DND-41 (cell line): ENCODE results near the gene IFT25.
A peak's percentile ranks its signal among the peaks of the same experiment; 100 is the strongest.

ENCODE experiments used
- ATAC-seq: fragments of 200-7000 bp; cut with Tn5 transposase; 3 replicates; pipeline ENCODE4 v1.9.1; 2021; ENCODE audit warnings: low read depth; ENCODE audit not compliant: insufficient read depth
- DNase-seq: peaks from one replicate; pipeline ENCODE4 v3.0.0-alpha.2; 2020
- H2AFZ ChIP-seq: 2 replicates; pipeline ENCODE4 v1.6.0; 2012; ENCODE audit warnings: low read depth, low read length
- H3K27ac ChIP-seq: 2 replicates; pipeline ENCODE4 v1.5.1; 2012; ENCODE audit warnings: low read length, inconsistent platforms
- H3K27me3 ChIP-seq: fragments of 200-600 bp; sonication (generic); 2 replicates; pipeline ENCODE4 v1.6.0; 2012; ENCODE audit warnings: low read length, mild to moderate bottlenecking, inconsistent platforms; ENCODE audit not compliant: insufficient read depth, poor library complexity
- H3K36me3 ChIP-seq: 2 replicates; pipeline ENCODE4 v1.5.1; 2012; ENCODE audit warnings: low read length, inconsistent platforms; ENCODE audit not compliant: insufficient read depth
- H3K4me1 ChIP-seq: 2 replicates; pipeline ENCODE4 v1.5.1; 2012; ENCODE audit warnings: mild to moderate bottlenecking, low read length; ENCODE audit not compliant: insufficient read depth
- H3K4me2 ChIP-seq: 2 replicates; pipeline ENCODE4 v1.6.0; 2012; ENCODE audit warnings: mild to moderate bottlenecking, moderate library complexity, low read length, inconsistent platforms; ENCODE audit not compliant: insufficient read depth
- H3K4me3 ChIP-seq, 2 experiments: fragments of 200-600 bp in 1 of 2; shearing (Covaris generic) in 1 of 2; 2 replicates each; pipeline ENCODE4 v1.5.1; 2012 to 2016; ENCODE audit warnings: inconsistent platforms in 2 of 2, low read length in 2 of 2, mild to moderate bottlenecking in 2 of 2, low read depth in 1 of 2, moderate library complexity in 1 of 2
- H3K79me2 ChIP-seq: 2 replicates; pipeline ENCODE4 v1.6.0; 2012; ENCODE audit warnings: low read length, inconsistent platforms; ENCODE audit not compliant: insufficient read depth
- H3K9ac ChIP-seq: 2 replicates; pipeline ENCODE4 v1.6.0; 2012; ENCODE audit warnings: low read depth, mild to moderate bottlenecking, inconsistent platforms, low read length, moderate library complexity
- H3K9me3 ChIP-seq: 2 replicates; pipeline ENCODE4 v1.5.1; 2012; ENCODE audit warnings: low read length, moderate library complexity, mild to moderate bottlenecking, inconsistent platforms; ENCODE audit not compliant: insufficient read depth, severe bottlenecking
- H4K20me1 ChIP-seq: 2 replicates; pipeline ENCODE4 v1.6.0; 2012; ENCODE audit warnings: low read length; ENCODE audit not compliant: insufficient read depth
- CTCF ChIP-seq: IDR thresholded peaks from 2 replicates; pipeline ENCODE4 v1.5.1; 2012; ENCODE audit warnings: borderline replicate concordance, low read length, moderate library complexity, mild to moderate bottlenecking; ENCODE audit not compliant: poor library complexity, severe bottlenecking; ENCODE audit errors: extremely low read depth
- EZH2 ChIP-seq: IDR thresholded peaks from 3 replicates; pipeline ENCODE4 v1.6.1; 2012; ENCODE audit warnings: borderline replicate concordance, low read depth, mild to moderate bottlenecking, moderate library complexity, low read length, inconsistent platforms; ENCODE audit not compliant: severe bottlenecking

Gene IFT25

GRCh38 chr1:53946252-53947171 is 1.0 kb upstream of the IFT25 start, which contains the start of gene LRRC42:
TSS of gene LRRC42 (plus strand) at chr1:53946350. CDS start at chr1:53952000, 5,650 bp downstream.
- Histone ChIP-seq H4K20me1 (peaks cover 18% of the 10 kb centered on the region), H2AFZ (peak within 1 kb of the TSS; percentile 75), H3K9ac (peak within 1 kb of the TSS; percentile 77), H3K27me3 (no peaks in the 10 kb centered on the region), H3K27ac (peak within 1 kb of the TSS; percentile 77), H3K4me2 (peak within 1 kb of the TSS; percentile 98), H3K4me3 (peak within 1 kb of the TSS; percentile 60 to 73), H3K9me3 (no peaks in the 10 kb centered on the region), H3K4me1 (peaks cover 67% of the 10 kb centered on the region), H3K79me2 (peaks cover 85% of the 10 kb centered on the region), H3K36me3 (peaks cover 6% of the 10 kb centered on the region)
- DNase-seq (no peak), ATAC-seq (no peak)
- no peak for TF ChIP-seq EZH2
- TF ChIP-seq CTCF, result peak; percentile 40

- H3K79me2 ChIP-seq, result peaks cover 87% of the 10 kb centered on the region
Measured at GRCh38 chr1:53945183-53945432, 391 bp downstream of the IFT25 start.

GRCh38 chr1:53944469-53945182 is 873 bp downstream of the IFT25 start:
- no peak for TF ChIP-seq CTCF
- TF ChIP-seq EZH2, result no peak
- Histone ChIP-seq H3K27ac (peak overlapping the region; percentile 72), H3K36me3 (peaks cover 2% of the 10 kb centered on the region), H3K4me2 (peak overlapping the region; percentile 98), H3K79me2 (peaks cover 87% of the 10 kb centered on the region), H3K9me3 (no peaks in the 10 kb centered on the region), H3K4me1 (peaks cover 68% of the 10 kb centered on the region), H3K4me3 (peak overlapping the region; percentile 60 to 71), H3K9ac (peak overlapping the region; percentile 77), H3K27me3 (no peaks in the 10 kb centered on the region), H2AFZ (peak overlapping the region; percentile 72), H4K20me1 (peaks cover 13% of the 10 kb centered on the region)
- ATAC-seq, result no peak
- DNase-seq, result peak; percentile 33

More at GRCh38 chr1:53945183-53945432, 391 bp downstream of the IFT25 start:
- H3K4me2 ChIP-seq, result peak overlapping the region; percentile 98
- H3K9me3 ChIP-seq, result no peaks in the 10 kb centered on the region
- H3K4me3 ChIP-seq, result peak overlapping the region; percentile 60 to 71
- DNase-seq, result no peak
- peak overlapping the region; percentile 77 for H3K9ac ChIP-seq
- no peaks in the 10 kb centered on the region for H3K27me3 ChIP-seq
- H3K36me3 ChIP-seq, result peaks cover 4% of the 10 kb centered on the region
- H3K27ac ChIP-seq, result peak overlapping the region; percentile 72
- peaks cover 17% of the 10 kb centered on the region for H4K20me1 ChIP-seq
- peaks cover 71% of the 10 kb centered on the region for H3K4me1 ChIP-seq
- TF ChIP-seq CTCF, result no peak
- TF ChIP-seq EZH2, result no peak
- H2AFZ ChIP-seq, result peak overlapping the region; percentile 72
- no peak for ATAC-seq
